GM12878 (cell line): ENCODE measurements around the gene DTD1. TPM values are rescaled to one million over a fixed set of nuclear protein-coding genes. Genes with fewer than 3 reads are reported as not detected.

Experiments used
- ATAC-seq: fragments of 200-7000 bp; cut with Tn5 transposase; 3 replicates; pipeline ENCODE4 v1.9.1; 2020; ENCODE audit warnings: mild to moderate bottlenecking, moderate library complexity
- BruUV-seq: library from RNA; stranded (reverse); fragments of 400-500 nt; replicated peaks from 2 replicates; lab custom pipeline; 2021; lab: Mats Ljungman, UMichigan
- CTCF ChIA-PET: fragments of 300-600 bp; sonication (Branson Sonifier 250); formaldehyde crosslinking; extraction: SDS; loops from one replicate; lab custom pipeline; 2021; ENCODE audit warnings: inconsistent platforms; lab: Yijun Ruan, JAX
- POLR2A ChIA-PET: fragments of 350-600 bp; formaldehyde crosslinking; extraction: SDS; loops from one replicate; lab custom pipeline; 2021; ENCODE audit warnings: inconsistent platforms; lab: Charles Lee
- RAD21 ChIA-PET: fragments of 300-600 bp; sonication (Branson Sonifier 250); formaldehyde crosslinking; loops from one replicate; lab custom pipeline; 2023; ENCODE audit warnings: antibody characterized with exemption; ENCODE audit not compliant: unreplicated experiment; lab: Charles Lee
- SMC1A ChIA-PET: fragments of 300-600 bp; sonication (Branson Sonifier 250); formaldehyde crosslinking; loops from one replicate; lab custom pipeline; 2023; ENCODE audit not compliant: unreplicated experiment, uncharacterized antibody; lab: Charles Lee
- DNase-seq: peaks from one replicate; pipeline ENCODE4 v3.0.0-alpha.2; 2011; ENCODE audit warnings: low read depth, low spot score
- FAIRE-seq: peaks from 3 replicates; lab custom pipeline; 2011; peaks lifted over from hg19 to GRCh38; lab: Jason Lieb, UNC
- H2AFZ ChIP-seq: 2 replicates; pipeline ENCODE4 v1.6.0; 2011; ENCODE audit warnings: low read depth, low read length, control low read depth; ENCODE audit not compliant: control insufficient read depth
- H3K27ac ChIP-seq: 2 replicates; pipeline ENCODE4 v1.5.1; 2011; ENCODE audit warnings: control low read depth; ENCODE audit not compliant: control insufficient read depth, insufficient read depth
- H3K27me3 ChIP-seq, 2 experiments: replicated peaks in 1 of 2; 2 replicates each; pipeline versions ENCODE4 v1.6.0 to v1.6.1; 2011; ENCODE audit warnings: low read length in 1 of 2; ENCODE audit not compliant: control insufficient read depth in 2 of 2, insufficient read depth in 2 of 2
- H3K36me3 ChIP-seq, 2 experiments: 2 replicates each; pipeline ENCODE4 v1.5.1; 2011; ENCODE audit warnings: low read length in 1 of 2; ENCODE audit not compliant: control insufficient read depth in 2 of 2, insufficient read depth in 2 of 2
- H3K4me1 ChIP-seq: 2 replicates; pipeline ENCODE4 v1.6.1; 2011; ENCODE audit warnings: mild to moderate bottlenecking, low read length, moderate library complexity, mixed read lengths; ENCODE audit not compliant: control insufficient read depth, insufficient read depth
- H3K4me2 ChIP-seq: 2 replicates; pipeline ENCODE4 v1.6.0; 2011; ENCODE audit warnings: control low read depth; ENCODE audit not compliant: control insufficient read depth, insufficient read depth
- H3K4me3 ChIP-seq: fragments of 200-600 bp; sonication (generic); 2 replicates; pipeline ENCODE4 v1.5.1; 2016
- H3K79me2 ChIP-seq: 2 replicates; pipeline ENCODE4 v1.6.0; 2011; ENCODE audit warnings: low read length; ENCODE audit not compliant: control insufficient read depth, insufficient read depth
- H3K9ac ChIP-seq: 2 replicates; pipeline ENCODE4 v1.8.0; 2011; ENCODE audit warnings: low read length, control low read depth, mixed read lengths; ENCODE audit not compliant: control insufficient read depth, insufficient read depth
- H3K9me3 ChIP-seq: replicated peaks from 3 replicates; pipeline ENCODE4 v1.5.1; 2011; ENCODE audit warnings: mild to moderate bottlenecking, low read length; ENCODE audit not compliant: control insufficient read depth, insufficient read depth
- H4K20me1 ChIP-seq: 2 replicates; pipeline ENCODE4 v1.6.0; 2011; ENCODE audit not compliant: control insufficient read depth, insufficient read depth
- CBFB ChIP-seq: IDR thresholded peaks from 2 replicates; pipeline ENCODE4 v1.6.1; 2016; ENCODE audit warnings: antibody characterized with exemption, low read depth
- ESRRA ChIP-seq: IDR thresholded peaks from 2 replicates; pipeline ENCODE4 v1.6.1; 2012; ENCODE audit warnings: mild to moderate bottlenecking, low read length, improper control_type of control experiment
- POLR2A ChIP-seq: IDR thresholded peaks from 2 replicates; pipeline ENCODE4 v1.6.1; 2011; ENCODE audit warnings: low read depth, mild to moderate bottlenecking, low read length
- RUNX3 ChIP-seq: IDR thresholded peaks from 2 replicates; pipeline ENCODE4 v1.6.1; 2012; ENCODE audit warnings: low read length, inconsistent platforms
- SUPT20H ChIP-seq: IDR thresholded peaks from 2 replicates; pipeline ENCODE4 v1.6.1; 2011; ENCODE audit warnings: low read depth, mild to moderate bottlenecking, low read length, moderate library complexity, borderline replicate concordance; ENCODE audit not compliant: control insufficient read depth
- WGBS: methylation state at CpG from one replicate; pipeline ENCODE4 v1.1.6; 2016; ENCODE audit warnings: low lambda C conversion rate; ENCODE audit not compliant: insufficient replicate concordance, insufficient coverage; ENCODE audit errors: missing lambda C conversion rate; 5-methylcytosine and 5-hydroxymethylcytosine counted together
- in situ Hi-C: fragments of 300-500 bp; cut with MboI; formaldehyde crosslinking; loops from 9 replicates; pipeline ENCODE4 v1.14.3; 2018; ENCODE audit warnings: mixed read lengths
- intact Hi-C: fragments of 100-400 bp; cut with micrococcal nuclease; formaldehyde crosslinking; loops from one replicate; pipeline ENCODE4 v1.14.2; 2022; ENCODE audit not compliant: unreplicated experiment
- polyA plus RNA-seq, 11 experiments: library from polyadenylated mRNA; depleted of rRNA in 4 of 11; unstranded in 6 of 11; stranded (reverse) in 5 of 11; fragments of >200 nt; fragmentation: Nextera tagmentation in 4 of 11; fragmentation: Illumina TruSeq in 1 of 11; extraction: Ambion mirVana in 4 of 11; extraction: Trizol in 1 of 11; gene quantifications; 1 replicate in 1 of 11; 2 replicates in 10 of 11; pipeline versions ENCODE4 v1.2.1 to v1.2.3, GENCODE V29; 2011 to 2016; ENCODE audit warnings: inconsistent platforms in 2 of 11, missing spikeins in 2 of 11, low read depth in 1 of 11
- total RNA-seq, 4 experiments: library from RNA; depleted of rRNA in 3 of 4; stranded (reverse); fragments of >200 nt in 3 of 4; fragmentation: Illumina TruSeq in 1 of 4; extraction: Trizol in 1 of 4; gene quantifications; 2 replicates each; pipeline versions ENCODE4 v1.2.1 to v1.2.3, GENCODE V29; 2013 to 2021
- TF ChIP-seq, protein P1 (sequence below): fragments of 450-650 bp; formaldehyde crosslinking; IDR thresholded peaks from 2 replicates; pipeline ENCODE4 v1.4.0; 2022; ENCODE audit warnings: mild to moderate bottlenecking, moderate library complexity
- TF ChIP-seq, protein P2 (sequence below): fragments of 450-650 bp; IDR thresholded peaks from 2 replicates; pipeline ENCODE4 v1.6.1; 2017; ENCODE audit warnings: low read depth, mild to moderate bottlenecking, moderate library complexity

DTD1 gene
- total and polyA plus RNA-seq, 10 of the 15 experiments (the other 5 are each of a cell fraction or from before 2014, with no cell fraction given), result 24.3 to 99.8 (median 63.3) TPM

GRCh38 chr20:18722371-18722770 is 134.5 kb downstream of the DTD1 start (continued):
- TF ChIP-seq, protein P1, sequence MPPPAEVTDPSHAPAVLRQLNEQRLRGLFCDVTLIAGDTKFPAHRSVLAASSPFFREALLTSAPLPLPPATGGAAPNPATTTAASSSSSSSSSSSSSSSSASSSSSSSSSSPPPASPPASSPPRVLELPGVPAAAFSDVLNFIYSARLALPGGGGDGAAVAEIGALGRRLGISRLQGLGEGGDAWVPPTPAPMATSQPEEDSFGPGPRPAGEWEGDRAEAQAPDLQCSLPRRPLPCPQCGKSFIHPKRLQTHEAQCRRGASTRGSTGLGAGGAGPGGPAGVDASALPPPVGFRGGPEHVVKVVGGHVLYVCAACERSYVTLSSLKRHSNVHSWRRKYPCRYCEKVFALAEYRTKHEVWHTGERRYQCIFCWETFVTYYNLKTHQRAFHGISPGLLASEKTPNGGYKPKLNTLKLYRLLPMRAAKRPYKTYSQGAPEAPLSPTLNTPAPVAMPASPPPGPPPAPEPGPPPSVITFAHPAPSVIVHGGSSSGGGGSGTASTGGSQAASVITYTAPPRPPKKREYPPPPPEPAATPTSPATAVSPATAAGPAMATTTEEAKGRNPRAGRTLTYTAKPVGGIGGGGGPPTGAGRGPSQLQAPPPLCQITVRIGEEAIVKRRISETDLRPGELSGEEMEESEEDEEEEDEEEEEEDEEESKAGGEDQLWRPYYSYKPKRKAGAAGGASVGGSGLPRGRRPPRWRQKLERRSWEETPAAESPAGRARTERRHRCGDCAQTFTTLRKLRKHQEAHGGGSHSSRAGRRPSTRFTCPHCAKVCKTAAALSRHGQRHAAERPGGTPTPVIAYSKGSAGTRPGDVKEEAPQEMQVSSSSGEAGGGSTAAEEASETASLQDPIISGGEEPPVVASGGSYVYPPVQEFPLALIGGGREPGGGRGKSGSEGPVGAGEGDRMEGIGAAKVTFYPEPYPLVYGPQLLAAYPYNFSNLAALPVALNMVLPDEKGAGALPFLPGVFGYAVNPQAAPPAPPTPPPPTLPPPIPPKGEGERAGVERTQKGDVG (CRISPR knock-in tag), result no peak
- TF ChIP-seq POLR2A (no peak), ESRRA (no peak)
- TF ChIP-seq, protein P2, sequence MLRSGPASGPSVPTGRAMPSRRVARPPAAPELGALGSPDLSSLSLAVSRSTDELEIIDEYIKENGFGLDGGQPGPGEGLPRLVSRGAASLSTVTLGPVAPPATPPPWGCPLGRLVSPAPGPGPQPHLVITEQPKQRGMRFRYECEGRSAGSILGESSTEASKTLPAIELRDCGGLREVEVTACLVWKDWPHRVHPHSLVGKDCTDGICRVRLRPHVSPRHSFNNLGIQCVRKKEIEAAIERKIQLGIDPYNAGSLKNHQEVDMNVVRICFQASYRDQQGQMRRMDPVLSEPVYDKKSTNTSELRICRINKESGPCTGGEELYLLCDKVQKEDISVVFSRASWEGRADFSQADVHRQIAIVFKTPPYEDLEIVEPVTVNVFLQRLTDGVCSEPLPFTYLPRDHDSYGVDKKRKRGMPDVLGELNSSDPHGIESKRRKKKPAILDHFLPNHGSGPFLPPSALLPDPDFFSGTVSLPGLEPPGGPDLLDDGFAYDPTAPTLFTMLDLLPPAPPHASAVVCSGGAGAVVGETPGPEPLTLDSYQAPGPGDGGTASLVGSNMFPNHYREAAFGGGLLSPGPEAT, result no peak

- RAD21 ChIA-PET, result no interaction called here
These were observed 136.2 kb downstream of the DTD1 start for GRCh38 chr20:18724077-18724476.

More at GRCh38 chr20:18724077-18724476, 136.2 kb downstream of the DTD1 start:
- POLR2A ChIA-PET, result no interaction called here
- Histone ChIP-seq H3K9ac (no peak overlapping the region), H3K79me2 (no peaks in the 10 kb centered on the region), H3K4me2 (no peak overlapping the region), H3K4me3 (no peak overlapping the region), H3K36me3 (no peaks in the 10 kb centered on the region), H3K27ac (no peak overlapping the region), H3K4me1 (peaks cover 17% of the 10 kb centered on the region), H4K20me1 (no peaks in the 10 kb centered on the region), H2AFZ (no peak overlapping the region), H3K9me3 (no peaks in the 10 kb centered on the region), H3K27me3 (no peaks in the 10 kb centered on the region)
- DNase-seq, result no peak
- BruUV-seq, result no TSS peak
- 98% methylated on average over 3 of the region's 3 CpGs for WGBS
- ATAC-seq, result no peak
- in situ Hi-C loops, result no loop called here
- intact Hi-C loops, result no loop called here
- SMC1A ChIA-PET, result interaction anchor here (1.0 to 1.9 kb wide), 2 partner anchors 70 to 92 kb away, joined by 3 to 5 read pairs; no protein-coding TSS in a partner anchor
- CTCF ChIA-PET, result no interaction called here
- no peak for TF ChIP-seq RUNX3
- no peak for TF ChIP-seq SUPT20H
- TF ChIP-seq CBFB, result no peak
- FAIRE-seq, result no peak
